H1 (cell line): ENCODE data around the gene NDUFAF3.

Experiments used
- CREB1 ChIP-seq: IDR thresholded peaks from 2 replicates; pipeline ENCODE4 v1.6.1; 2012; ENCODE audit warnings: inconsistent platforms
- CTCF ChIP-seq, 3 experiments: IDR thresholded peaks; 1 replicate in 2 of 3; 2 replicates in 1 of 3; pipeline versions ENCODE4 v1.5.1 to v1.6.1; 2011; ENCODE audit warnings: low read length in 3 of 3, mild to moderate bottlenecking in 3 of 3, inconsistent platforms in 2 of 3, low read depth in 1 of 3, moderate library complexity in 1 of 3; ENCODE audit not compliant: insufficient read depth in 1 of 3; ENCODE audit errors: control extremely low read depth in 1 of 3
- EGR1 ChIP-seq: IDR thresholded peaks from 2 replicates; pipeline ENCODE4 v1.6.1; 2011; ENCODE audit warnings: low read depth, low read length, borderline replicate concordance
- EZH2 ChIP-seq: fragments of 200-600 bp; sonication (generic); IDR thresholded peaks from 2 replicates; pipeline ENCODE4 v1.7.1; 2012; ENCODE audit warnings: low read depth, mild to moderate bottlenecking, moderate library complexity, low read length, inconsistent platforms; ENCODE audit not compliant: severe bottlenecking
- HDAC2 ChIP-seq, 2 experiments: fragments of 300-600 bp in 1 of 2; sonication (generic) in 1 of 2; IDR thresholded peaks; 2 replicates each; pipeline ENCODE4 v1.6.1; 2011 to 2012; ENCODE audit warnings: low read depth in 2 of 2, low read length in 2 of 2, mild to moderate bottlenecking in 2 of 2, moderate library complexity in 2 of 2, borderline replicate concordance in 1 of 2, inconsistent platforms in 1 of 2
- POLR2A ChIP-seq, 2 experiments: IDR thresholded peaks; 1 replicate in 1 of 2; 2 replicates in 1 of 2; pipeline ENCODE4 v1.6.1; 2011; ENCODE audit warnings: low read depth in 2 of 2, low read length in 2 of 2, mild to moderate bottlenecking in 2 of 2; ENCODE audit errors: control extremely low read depth in 1 of 2
- RNF2 ChIP-seq: fragments of 200-900, 300-1000 bp; sonication (generic); IDR thresholded peaks from 2 replicates; pipeline ENCODE4 v1.7.1; 2016; ENCODE audit warnings: borderline replicate concordance, low read depth, mild to moderate bottlenecking, antibody characterized with exemption, low read length; ENCODE audit not compliant: poor library complexity, severe bottlenecking; ENCODE audit errors: missing control alignments
- USF2 ChIP-seq: IDR thresholded peaks from 2 replicates; pipeline ENCODE4 v1.6.1; 2011; ENCODE audit warnings: low read length, improper control_type of control experiment

- TF ChIP-seq CTCF (IDR thresholded peaks at IDR 0.05; ENCODE audit: control extremely low read depth in 1 of 3, insufficient read depth in 1 of 3, low read depth in 1 of 3, low read length in 3 of 3), result peak in 1 of 3 experiments; percentile 16; a peak in 1 of 4 replicates
- TF ChIP-seq CREB1, result no peak
- no peak for TF ChIP-seq HDAC2 (IDR thresholded peaks at IDR 0.05; ENCODE audit: borderline replicate concordance in 1 of 2, low read depth in 2 of 2, low read length in 2 of 2)
- no peak for TF ChIP-seq POLR2A (IDR thresholded peaks at IDR 0.05; ENCODE audit: control extremely low read depth in 1 of 2, low read depth in 2 of 2, low read length in 2 of 2)
- no peak for TF ChIP-seq EGR1
- no peak for TF ChIP-seq RNF2
- no peak for TF ChIP-seq EZH2
- no peak for TF ChIP-seq USF2
These were observed 20.8 kb upstream of the NDUFAF3 start for GRCh38 chr3:49001155-49001554.
